Tibial artery (tissue), 4 donors: ENCODE data around the gene NEDD9.

Experiments
- DNase-seq, 2 donors: peaks; one replicate each; pipeline ENCODE4 v3.0.0-alpha.2; 2019
- H3K27ac ChIP-seq, 2 donors: fragments of 200-600 bp; sonication (generic) in 1 of 2; 1 replicate in 1 of 2; 2 replicates in 1 of 2; pipeline ENCODE4 v1.5.1; 2018 to 2019; ENCODE audit warnings: mild to moderate bottlenecking in 1 of 2
- H3K27me3 ChIP-seq, 2 donors: fragments of 200-600 bp; sonication (generic) in 1 of 2; one replicate each; pipeline versions ENCODE4 v1.5.1 to v1.6.0; 2016 to 2019
- H3K36me3 ChIP-seq, 3 donors: fragments of 200-600 bp; sonication (generic) in 2 of 3; one replicate each; pipeline ENCODE4 v1.5.1; 2016 to 2019; ENCODE audit warnings: mild to moderate bottlenecking in 2 of 3
- H3K4me1 ChIP-seq, 4 donors: fragments of 200-600 bp; sonication (generic) in 2 of 4; 1 replicate in 3 of 4; 2 replicates in 1 of 4; pipeline ENCODE4 v1.5.1; 2016 to 2019
- H3K4me3 ChIP-seq, 2 donors: fragments of 200-600 bp; sonication (generic) in 1 of 2; 1 replicate in 1 of 2; 2 replicates in 1 of 2; pipeline ENCODE4 v1.5.1; 2018 to 2019; ENCODE audit warnings: mild to moderate bottlenecking in 2 of 2
- H3K9me3 ChIP-seq, 3 donors: fragments of 200-600 bp; sonication (generic) in 1 of 3; one replicate each; pipeline ENCODE4 v1.5.1; 2016 to 2019
- CTCF ChIP-seq, 2 experiments: fragments of 200-600 bp in 1 of 2; fragments of 450-650 bp in 1 of 2; IDR thresholded peaks; one replicate each; pipeline ENCODE4 v1.5.1; 2017 to 2019; ENCODE audit warnings: antibody characterized with exemption in 2 of 2, mild to moderate bottlenecking in 1 of 2, moderate library complexity in 1 of 2
- intact Hi-C: fragments of 100-400 bp; cut with DNase I; formaldehyde crosslinking; loops from one replicate; pipeline ENCODE4 v1.15.0; 2023; ENCODE audit warnings: low total_unique reads

NEDD9 gene

GRCh38 chr6:11217360-11218101 lies 14.9 kb downstream of the NEDD9 start:
- DNase-seq, result no peak
- H3K36me3 ChIP-seq, result peaks cover 0 to 20% (median 0%) of the 10 kb centered on the region in 3 donors
- peak overlapping the region; percentile 40 to 80 for H3K27ac ChIP-seq
- no peaks in the 10 kb centered on the region for H3K9me3 ChIP-seq
- no peak for TF ChIP-seq CTCF (IDR thresholded peaks at IDR 0.05)
- no peak overlapping the region for H3K4me3 ChIP-seq
- intact Hi-C loops, result no loop called here
- no peaks in the 10 kb centered on the region for H3K27me3 ChIP-seq
- peaks cover 3 to 99% (median 72%) of the 10 kb centered on the region in 4 donors for H3K4me1 ChIP-seq

- Histone ChIP-seq H3K4me3 (no peak overlapping the region), H3K4me1 (peaks cover 3 to 100% (median 83%) of the 10 kb centered on the region in 4 donors), H3K27me3 (no peaks in the 10 kb centered on the region), H3K27ac (peak overlapping the region; percentile 80 to 84), H3K9me3 (no peaks in the 10 kb centered on the region), H3K36me3 (peaks cover 0 to 23% (median 0%) of the 10 kb centered on the region in 3 donors)
- no peak for TF ChIP-seq CTCF (IDR thresholded peaks at IDR 0.05)
- intact Hi-C loops, result no loop called here
- no peak for DNase-seq
Observed at GRCh38 chr6:11215773-11216172, 16.7 kb downstream of the NEDD9 start.

GRCh38 chr6:11214901-11215300 lies 17.6 kb downstream of the NEDD9 start:
- no peak for TF ChIP-seq CTCF (IDR thresholded peaks at IDR 0.05)

GRCh38 chr6:11214084-11214833 lies 18.2 kb downstream of the NEDD9 start:
- H3K4me1 ChIP-seq, result peaks cover 3 to 100% (median 90%) of the 10 kb centered on the region in 4 donors
- H3K9me3 ChIP-seq, result no peaks in the 10 kb centered on the region
- intact Hi-C loops, result no loop called here
- H3K4me3 ChIP-seq, result peak overlapping the region; percentile 4 to 31
- no peak for TF ChIP-seq CTCF (IDR thresholded peaks at IDR 0.05)
- H3K27ac ChIP-seq, result peak overlapping the region; percentile 80 to 84
- peak; percentile 47 to 87 for DNase-seq
- peaks cover 0 to 13% (median 0%) of the 10 kb centered on the region in 3 donors for H3K36me3 ChIP-seq
- no peaks in the 10 kb centered on the region for H3K27me3 ChIP-seq

More at GRCh38 chr6:11214901-11215300, 17.6 kb downstream of the NEDD9 start:
- H3K27ac ChIP-seq, result peak overlapping the region; percentile 80 to 84
- H3K27me3 ChIP-seq, result no peaks in the 10 kb centered on the region
- no peaks in the 10 kb centered on the region for H3K9me3 ChIP-seq
- H3K4me3 ChIP-seq, result peak overlapping the region; percentile 4 to 31
- H3K4me1 ChIP-seq, result peaks cover 3 to 100% (median 88%) of the 10 kb centered on the region in 4 donors
- DNase-seq, result no peak
- intact Hi-C loops, result no loop called here
- peaks cover 0 to 15% (median 0%) of the 10 kb centered on the region in 3 donors for H3K36me3 ChIP-seq

- intact Hi-C loops, result no loop called here
- peaks cover 0 to 13% (median 0%) of the 10 kb centered on the region in 3 donors for H3K36me3 ChIP-seq
- TF ChIP-seq CTCF (IDR thresholded peaks at IDR 0.05), result no peak
- peak overlapping the region; percentile 80 to 84 for H3K27ac ChIP-seq
- no peaks in the 10 kb centered on the region for H3K27me3 ChIP-seq
- H3K9me3 ChIP-seq, result no peaks in the 10 kb centered on the region
- no peak overlapping the region for H3K4me3 ChIP-seq
- DNase-seq, result no peak
- H3K4me1 ChIP-seq, result peaks cover 3 to 100% (median 91%) of the 10 kb centered on the region in 4 donors
Observed at GRCh38 chr6:11213422-11214021, 18.9 kb downstream of the NEDD9 start.
